GM12878 (cell line): Measurements from ENCODE around the gene SPTLC3. TPM values are rescaled to one million over a fixed set of nuclear protein-coding genes. Genes with fewer than 3 reads are reported as not detected.

Source experiments
- ATAC-seq: fragments of 200-7000 bp; cut with Tn5 transposase; 3 replicates; pipeline ENCODE4 v1.9.1; 2020; ENCODE audit warnings: mild to moderate bottlenecking, moderate library complexity
- BruUV-seq: library from RNA; stranded (reverse); fragments of 400-500 nt; replicated peaks from 2 replicates; lab custom pipeline; 2021; lab: Mats Ljungman, UMichigan
- CTCF ChIA-PET: fragments of 300-600 bp; sonication (Branson Sonifier 250); formaldehyde crosslinking; extraction: SDS; loops from one replicate; lab custom pipeline; 2021; ENCODE audit warnings: inconsistent platforms; lab: Yijun Ruan, JAX
- POLR2A ChIA-PET: fragments of 350-600 bp; formaldehyde crosslinking; extraction: SDS; loops from one replicate; lab custom pipeline; 2021; ENCODE audit warnings: inconsistent platforms; lab: Charles Lee
- RAD21 ChIA-PET: fragments of 300-600 bp; sonication (Branson Sonifier 250); formaldehyde crosslinking; loops from one replicate; lab custom pipeline; 2023; ENCODE audit warnings: antibody characterized with exemption; ENCODE audit not compliant: unreplicated experiment; lab: Charles Lee
- SMC1A ChIA-PET: fragments of 300-600 bp; sonication (Branson Sonifier 250); formaldehyde crosslinking; loops from one replicate; lab custom pipeline; 2023; ENCODE audit not compliant: unreplicated experiment, uncharacterized antibody; lab: Charles Lee
- DNase-seq: peaks from one replicate; pipeline ENCODE4 v3.0.0-alpha.2; 2011; ENCODE audit warnings: low read depth, low spot score
- FAIRE-seq: peaks from 3 replicates; lab custom pipeline; 2011; peaks lifted over from hg19 to GRCh38; lab: Jason Lieb, UNC
- H2AFZ ChIP-seq: 2 replicates; pipeline ENCODE4 v1.6.0; 2011; ENCODE audit warnings: low read depth, low read length, control low read depth; ENCODE audit not compliant: control insufficient read depth
- H3K27ac ChIP-seq: 2 replicates; pipeline ENCODE4 v1.5.1; 2011; ENCODE audit warnings: control low read depth; ENCODE audit not compliant: control insufficient read depth, insufficient read depth
- H3K27me3 ChIP-seq, 2 experiments: replicated peaks in 1 of 2; 2 replicates each; pipeline versions ENCODE4 v1.6.0 to v1.6.1; 2011; ENCODE audit warnings: low read length in 1 of 2; ENCODE audit not compliant: control insufficient read depth in 2 of 2, insufficient read depth in 2 of 2
- H3K36me3 ChIP-seq, 2 experiments: 2 replicates each; pipeline ENCODE4 v1.5.1; 2011; ENCODE audit warnings: low read length in 1 of 2; ENCODE audit not compliant: control insufficient read depth in 2 of 2, insufficient read depth in 2 of 2
- H3K4me1 ChIP-seq: 2 replicates; pipeline ENCODE4 v1.6.1; 2011; ENCODE audit warnings: mild to moderate bottlenecking, low read length, moderate library complexity, mixed read lengths; ENCODE audit not compliant: control insufficient read depth, insufficient read depth
- H3K4me2 ChIP-seq: 2 replicates; pipeline ENCODE4 v1.6.0; 2011; ENCODE audit warnings: control low read depth; ENCODE audit not compliant: control insufficient read depth, insufficient read depth
- H3K4me3 ChIP-seq: fragments of 200-600 bp; sonication (generic); 2 replicates; pipeline ENCODE4 v1.5.1; 2016
- H3K79me2 ChIP-seq: 2 replicates; pipeline ENCODE4 v1.6.0; 2011; ENCODE audit warnings: low read length; ENCODE audit not compliant: control insufficient read depth, insufficient read depth
- H3K9ac ChIP-seq: 2 replicates; pipeline ENCODE4 v1.8.0; 2011; ENCODE audit warnings: low read length, control low read depth, mixed read lengths; ENCODE audit not compliant: control insufficient read depth, insufficient read depth
- H3K9me3 ChIP-seq: replicated peaks from 3 replicates; pipeline ENCODE4 v1.5.1; 2011; ENCODE audit warnings: mild to moderate bottlenecking, low read length; ENCODE audit not compliant: control insufficient read depth, insufficient read depth
- H4K20me1 ChIP-seq: 2 replicates; pipeline ENCODE4 v1.6.0; 2011; ENCODE audit not compliant: control insufficient read depth, insufficient read depth
- ASH2L ChIP-seq: fragments of 300-600, 200-600 bp; sonication (generic); IDR thresholded peaks from 2 replicates; pipeline ENCODE4 v1.6.1; 2017; ENCODE audit warnings: low read depth, mild to moderate bottlenecking, borderline replicate concordance
- ESRRA ChIP-seq: IDR thresholded peaks from 2 replicates; pipeline ENCODE4 v1.6.1; 2012; ENCODE audit warnings: mild to moderate bottlenecking, low read length, improper control_type of control experiment
- FOXK2 ChIP-seq: fragments of 450-650 bp; IDR thresholded peaks from 2 replicates; pipeline ENCODE4 v1.6.1; 2017; ENCODE audit warnings: mild to moderate bottlenecking, moderate library complexity
- MEF2A ChIP-seq: IDR thresholded peaks from 2 replicates; pipeline ENCODE4 v1.6.1; 2011; ENCODE audit warnings: low read depth, mild to moderate bottlenecking, low read length, moderate library complexity; ENCODE audit not compliant: insufficient read depth
- NRF1 ChIP-seq: conservative IDR thresholded peaks from 2 replicates; pipeline ENCODE4 v1.6.1; 2011; ENCODE audit warnings: mild to moderate bottlenecking, low read depth, low read length, improper control_type of control experiment
- RB1 ChIP-seq: fragments of 450-650 bp; formaldehyde crosslinking; IDR thresholded peaks from 2 replicates; pipeline ENCODE4 v1.6.1; 2017; ENCODE audit warnings: mild to moderate bottlenecking, borderline replicate concordance
- SMAD5 ChIP-seq: IDR thresholded peaks from 2 replicates; pipeline ENCODE4 v1.6.1; 2016; ENCODE audit warnings: antibody characterized with exemption, low read depth
- SRF ChIP-seq, 2 experiments: IDR thresholded peaks; 2 replicates each; pipeline ENCODE4 v1.6.1; 2011; ENCODE audit warnings: low read depth in 2 of 2, low read length in 2 of 2, mild to moderate bottlenecking in 1 of 2, moderate library complexity in 1 of 2
- ZNF217 ChIP-seq: fragments of 450-650 bp; IDR thresholded peaks from 2 replicates; pipeline ENCODE4 v1.6.1; 2017; ENCODE audit warnings: antibody characterized with exemption, mild to moderate bottlenecking
- WGBS: methylation state at CpG from one replicate; pipeline ENCODE4 v1.1.6; 2016; ENCODE audit warnings: low lambda C conversion rate; ENCODE audit not compliant: insufficient replicate concordance, insufficient coverage; ENCODE audit errors: missing lambda C conversion rate; 5-methylcytosine and 5-hydroxymethylcytosine counted together
- in situ Hi-C: fragments of 300-500 bp; cut with MboI; formaldehyde crosslinking; loops from 9 replicates; pipeline ENCODE4 v1.14.3; 2018; ENCODE audit warnings: mixed read lengths
- intact Hi-C: fragments of 100-400 bp; cut with micrococcal nuclease; formaldehyde crosslinking; loops from one replicate; pipeline ENCODE4 v1.14.2; 2022; ENCODE audit not compliant: unreplicated experiment
- polyA plus RNA-seq, 11 experiments: library from polyadenylated mRNA; depleted of rRNA in 4 of 11; unstranded in 6 of 11; stranded (reverse) in 5 of 11; fragments of >200 nt; fragmentation: Nextera tagmentation in 4 of 11; fragmentation: Illumina TruSeq in 1 of 11; extraction: Ambion mirVana in 4 of 11; extraction: Trizol in 1 of 11; gene quantifications; 1 replicate in 1 of 11; 2 replicates in 10 of 11; pipeline versions ENCODE4 v1.2.1 to v1.2.3, GENCODE V29; 2011 to 2016; ENCODE audit warnings: inconsistent platforms in 2 of 11, missing spikeins in 2 of 11, low read depth in 1 of 11
- total RNA-seq, 4 experiments: library from RNA; depleted of rRNA in 3 of 4; stranded (reverse); fragments of >200 nt in 3 of 4; fragmentation: Illumina TruSeq in 1 of 4; extraction: Trizol in 1 of 4; gene quantifications; 2 replicates each; pipeline versions ENCODE4 v1.2.1 to v1.2.3, GENCODE V29; 2013 to 2021
- TF ChIP-seq, protein P1 (sequence below): fragments of 450-650 bp; conservative IDR thresholded peaks from 2 replicates; pipeline ENCODE4 v1.6.1; 2017; ENCODE audit warnings: mild to moderate bottlenecking, moderate library complexity
- TF ChIP-seq, protein P2 (sequence below): IDR thresholded peaks from 2 replicates; pipeline ENCODE4 v1.6.1; 2011; ENCODE audit warnings: borderline replicate concordance, low read depth, mild to moderate bottlenecking, moderate library complexity, low read length; ENCODE audit not compliant: insufficient read depth, poor library complexity, severe bottlenecking

Gene SPTLC3
- total and polyA plus RNA-seq, 10 of the 15 experiments (the other 5 are each of a cell fraction or from before 2014, with no cell fraction given), result 0.04 to 0.29 (median 0.06) TPM; not detected in 7

- ChIA-PET SMC1A (no interaction called here), CTCF (interaction anchor here (1.1 to 1.3 kb wide), 2 partner anchors 12 to 141 kb away, joined by 3 to 4 read pairs; no protein-coding TSS in a partner anchor), RAD21 (no interaction called here), POLR2A (no interaction called here)
- 34% methylated on average over 3 of the region's 3 CpGs for WGBS
- TF ChIP-seq RB1, result no peak
- TF ChIP-seq FOXK2, result 0 out of 2 replicates have a peak, but pooled peaks have one; percentile 8
- TF ChIP-seq SMAD5, result no peak
- no TSS peak for BruUV-seq
- Histone ChIP-seq H3K27me3 (no peaks in the 10 kb centered on the region), H3K4me1 (no peaks in the 10 kb centered on the region), H3K27ac (no peak overlapping the region), H3K9ac (no peak overlapping the region), H3K9me3 (no peaks in the 10 kb centered on the region), H3K4me3 (no peak overlapping the region), H4K20me1 (no peaks in the 10 kb centered on the region), H3K79me2 (no peaks in the 10 kb centered on the region), H3K36me3 (no peaks in the 10 kb centered on the region), H3K4me2 (no peak overlapping the region), H2AFZ (no peak overlapping the region)
- DNase-seq (no peak), FAIRE-seq (no peak), ATAC-seq (no peak)
- intact Hi-C loops (no loop called here), in situ Hi-C loops (loop anchor here (10.0 kb wide), 1 partner anchor 127 kb away; no protein-coding TSS in a partner anchor)
Observed at GRCh38 chr20:12977328-12978125, 31.2 kb upstream of the SPTLC3 start.

- no peaks in the 10 kb centered on the region for H3K36me3 ChIP-seq
- H3K9ac ChIP-seq, result no peak overlapping the region
- no peaks in the 10 kb centered on the region for H3K4me1 ChIP-seq
- in situ Hi-C loops, result loop anchor here (10.0 kb wide), 1 partner anchor 127 kb away; no protein-coding TSS in a partner anchor
- TF ChIP-seq NRF1 (no peak), ESRRA (no peak), MEF2A (no peak), SRF (IDR thresholded peaks at IDR 0.05; ENCODE audit: low read depth in 2 of 2, low read length in 2 of 2) (no peak), ASH2L (no peak), ZNF217 (no peak)
- TF ChIP-seq, protein P1, sequence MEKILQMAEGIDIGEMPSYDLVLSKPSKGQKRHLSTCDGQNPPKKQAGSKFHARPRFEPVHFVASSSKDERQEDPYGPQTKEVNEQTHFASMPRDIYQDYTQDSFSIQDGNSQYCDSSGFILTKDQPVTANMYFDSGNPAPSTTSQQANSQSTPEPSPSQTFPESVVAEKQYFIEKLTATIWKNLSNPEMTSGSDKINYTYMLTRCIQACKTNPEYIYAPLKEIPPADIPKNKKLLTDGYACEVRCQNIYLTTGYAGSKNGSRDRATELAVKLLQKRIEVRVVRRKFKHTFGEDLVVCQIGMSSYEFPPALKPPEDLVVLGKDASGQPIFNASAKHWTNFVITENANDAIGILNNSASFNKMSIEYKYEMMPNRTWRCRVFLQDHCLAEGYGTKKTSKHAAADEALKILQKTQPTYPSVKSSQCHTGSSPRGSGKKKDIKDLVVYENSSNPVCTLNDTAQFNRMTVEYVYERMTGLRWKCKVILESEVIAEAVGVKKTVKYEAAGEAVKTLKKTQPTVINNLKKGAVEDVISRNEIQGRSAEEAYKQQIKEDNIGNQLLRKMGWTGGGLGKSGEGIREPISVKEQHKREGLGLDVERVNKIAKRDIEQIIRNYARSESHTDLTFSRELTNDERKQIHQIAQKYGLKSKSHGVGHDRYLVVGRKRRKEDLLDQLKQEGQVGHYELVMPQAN, result no peak
- TF ChIP-seq, protein P2, sequence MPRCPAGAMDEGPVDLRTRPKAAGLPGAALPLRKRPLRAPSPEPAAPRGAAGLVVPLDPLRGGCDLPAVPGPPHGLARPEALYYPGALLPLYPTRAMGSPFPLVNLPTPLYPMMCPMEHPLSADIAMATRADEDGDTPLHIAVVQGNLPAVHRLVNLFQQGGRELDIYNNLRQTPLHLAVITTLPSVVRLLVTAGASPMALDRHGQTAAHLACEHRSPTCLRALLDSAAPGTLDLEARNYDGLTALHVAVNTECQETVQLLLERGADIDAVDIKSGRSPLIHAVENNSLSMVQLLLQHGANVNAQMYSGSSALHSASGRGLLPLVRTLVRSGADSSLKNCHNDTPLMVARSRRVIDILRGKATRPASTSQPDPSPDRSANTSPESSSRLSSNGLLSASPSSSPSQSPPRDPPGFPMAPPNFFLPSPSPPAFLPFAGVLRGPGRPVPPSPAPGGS, result no peak
- H3K4me3 ChIP-seq, result no peak overlapping the region
- intact Hi-C loops, result no loop called here
- FAIRE-seq, result no peak
- no peaks in the 10 kb centered on the region for H3K9me3 ChIP-seq
- no TSS peak for BruUV-seq
- ChIA-PET CTCF (no interaction called here), RAD21 (no interaction called here), SMC1A (interaction anchor here (1.0 kb wide), 1 partner anchor 12 kb away, joined by 3 read pairs; no protein-coding TSS in a partner anchor), POLR2A (no interaction called here)
- no peak overlapping the region for H3K4me2 ChIP-seq
- H3K27ac ChIP-seq, result no peak overlapping the region
- no peak overlapping the region for H2AFZ ChIP-seq
- H4K20me1 ChIP-seq, result no peaks in the 10 kb centered on the region
- DNase-seq, result no peak
- WGBS, result 85% methylated on average over 1 of the region's 1 CpG
- ATAC-seq, result no peak
- H3K79me2 ChIP-seq, result no peaks in the 10 kb centered on the region
- no peaks in the 10 kb centered on the region for H3K27me3 ChIP-seq
Observed at GRCh38 chr20:12978126-12978394, 30.7 kb upstream of the SPTLC3 start.
